Lower leg skin (tissue), 3 donors: Measurements from ENCODE around the gene CMPK2.

Source experiments
- CTCF ChIP-seq, 3 donors: fragments of 450-650 bp; IDR thresholded peaks; one replicate each; pipeline ENCODE4 v1.5.1; 2016; ENCODE audit warnings: antibody characterized with exemption in 3 of 3, mild to moderate bottlenecking in 3 of 3, moderate library complexity in 2 of 3
- POLR2A ChIP-seq, 2 donors: fragments of 450-650 bp; IDR thresholded peaks; one replicate each; pipeline ENCODE4 v1.6.1; 2016 to 2017; ENCODE audit warnings: antibody characterized with exemption in 2 of 2, mild to moderate bottlenecking in 1 of 2, moderate library complexity in 1 of 2

- TF ChIP-seq POLR2A (IDR thresholded peaks at IDR 0.05): no peak
- TF ChIP-seq CTCF (IDR thresholded peaks at IDR 0.05): no peak
These were observed 12.8 kb upstream of the CMPK2 start for GRCh38 chr2:6878549-6878948.
